NAMALWA (cell line): ENCODE data around the gene HERPUD2.
A peak's percentile ranks its signal among the peaks of the same experiment; 100 is the strongest.
"Not testable (repeated sequence)": the region's sequence is repeated elsewhere in the genome, so short reads cannot be mapped to it uniquely, and the experiment has no call there.

Source experiments
- DNase-seq: peaks from one replicate; pipeline ENCODE4 v3.0.0-alpha.2; 2015; ENCODE audit warnings: low spot score

The HERPUD2 gene

DNA sequence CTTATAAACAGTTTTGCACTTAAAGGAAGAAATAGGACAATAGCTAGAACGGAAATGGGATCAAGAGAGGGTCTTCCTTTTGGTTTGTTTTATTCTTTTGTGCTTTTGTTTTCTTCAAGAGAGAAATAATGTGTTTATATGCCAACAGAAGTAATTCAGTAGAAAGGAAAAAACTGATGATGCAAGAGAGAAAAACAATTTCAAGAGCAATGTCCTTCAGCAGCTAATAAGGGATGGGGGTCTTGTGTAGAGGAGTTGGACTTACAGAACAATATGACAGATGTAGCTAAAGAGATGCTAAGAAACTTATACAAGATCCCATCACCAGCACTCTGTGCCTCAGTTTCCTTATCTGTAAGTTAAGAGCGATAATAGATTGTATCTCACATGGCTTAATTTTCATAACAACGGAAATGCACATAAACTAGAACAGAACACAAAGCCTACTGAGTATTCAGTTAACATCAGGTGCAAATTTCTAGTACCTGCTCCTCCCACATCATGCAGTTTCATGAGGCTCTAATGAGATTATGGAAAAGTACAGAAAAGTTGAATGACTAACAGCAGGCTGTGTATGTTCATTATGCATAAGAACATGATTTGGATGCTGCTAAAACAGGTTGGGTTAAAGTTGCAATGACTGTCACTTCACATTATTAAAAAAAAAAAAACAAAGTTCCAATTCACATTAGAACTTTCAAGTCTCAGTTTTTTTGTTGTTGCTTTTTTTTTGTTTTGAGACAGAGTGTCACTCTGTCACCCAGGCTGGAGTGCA lies 17.2 kb downstream of the HERPUD2 start:
- no peak for DNase-seq

DNA sequence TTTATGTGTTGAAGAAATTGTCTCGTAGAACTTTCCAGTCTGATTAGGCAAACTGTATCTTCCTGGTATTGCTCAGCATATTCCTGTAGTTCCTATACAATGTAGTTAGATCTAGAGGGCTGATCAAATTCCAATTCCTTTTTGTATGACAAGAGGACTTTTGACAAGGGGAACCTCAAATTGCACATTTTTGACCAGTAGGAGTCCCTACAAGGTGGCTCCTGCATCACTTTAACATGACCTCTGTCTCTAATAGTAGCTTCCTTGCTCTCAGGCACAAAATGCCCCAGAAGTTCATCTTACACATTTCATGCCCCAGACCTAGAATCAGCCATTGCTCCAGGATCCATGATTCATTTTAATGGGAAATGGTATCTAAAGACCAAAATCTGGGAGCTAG lies 18.7 kb downstream of the HERPUD2 start:
- peak; percentile 60 for DNase-seq

DNA sequence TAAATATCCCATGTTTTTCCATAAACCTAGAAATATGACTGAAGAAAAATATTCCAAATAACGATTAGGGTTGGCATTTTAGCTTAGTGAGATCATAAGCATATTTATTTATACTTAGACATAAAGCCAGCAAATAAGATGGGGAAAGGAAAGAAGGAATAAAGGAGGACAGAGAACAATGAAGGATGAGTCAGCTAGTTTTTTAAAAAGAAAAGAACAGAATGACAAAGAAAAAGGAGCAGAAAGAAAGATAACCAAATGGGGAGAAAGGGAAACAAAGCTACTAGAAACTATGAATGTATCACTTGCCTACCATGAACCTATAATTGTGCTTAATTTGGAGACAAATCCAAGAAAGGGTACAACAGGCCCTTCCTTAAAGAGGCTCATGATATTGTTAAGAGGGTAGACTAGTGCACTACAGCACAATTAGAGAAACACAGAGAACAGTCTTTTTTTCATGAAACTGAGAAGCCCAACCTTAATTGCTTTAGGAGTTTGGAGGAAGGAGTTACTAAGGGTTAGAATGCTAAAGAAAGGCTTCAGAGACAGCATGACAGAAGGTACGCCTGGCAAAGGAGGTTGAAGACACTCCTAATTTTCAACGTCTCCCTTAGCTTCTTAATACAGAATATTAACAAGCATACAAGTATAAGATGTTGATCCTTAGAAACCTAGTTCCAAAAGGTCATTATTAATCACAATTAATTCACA lies 23.9 kb downstream of the HERPUD2 start:
- no peak for DNase-seq

DNA sequence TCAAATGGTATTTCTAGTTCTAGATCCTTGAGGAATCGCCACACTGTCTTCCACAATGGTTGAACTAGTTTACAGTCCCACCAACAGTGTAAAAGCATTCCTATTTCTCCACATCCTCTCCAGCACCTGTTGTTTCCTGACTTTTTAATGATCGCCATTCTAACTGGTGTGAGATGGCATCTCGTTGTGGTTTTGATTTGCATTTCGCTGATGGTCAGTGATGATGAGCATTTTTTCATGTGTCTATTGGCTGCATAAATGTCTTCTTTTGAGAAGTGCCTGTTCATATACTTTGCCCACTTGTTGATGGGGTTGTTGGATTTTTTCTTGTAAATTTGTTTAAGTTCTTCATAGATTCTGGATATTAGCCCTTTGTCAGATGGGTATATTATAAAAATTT lies 34.5 kb downstream of the HERPUD2 start:
- not testable (repeated sequence) for DNase-seq

DNA sequence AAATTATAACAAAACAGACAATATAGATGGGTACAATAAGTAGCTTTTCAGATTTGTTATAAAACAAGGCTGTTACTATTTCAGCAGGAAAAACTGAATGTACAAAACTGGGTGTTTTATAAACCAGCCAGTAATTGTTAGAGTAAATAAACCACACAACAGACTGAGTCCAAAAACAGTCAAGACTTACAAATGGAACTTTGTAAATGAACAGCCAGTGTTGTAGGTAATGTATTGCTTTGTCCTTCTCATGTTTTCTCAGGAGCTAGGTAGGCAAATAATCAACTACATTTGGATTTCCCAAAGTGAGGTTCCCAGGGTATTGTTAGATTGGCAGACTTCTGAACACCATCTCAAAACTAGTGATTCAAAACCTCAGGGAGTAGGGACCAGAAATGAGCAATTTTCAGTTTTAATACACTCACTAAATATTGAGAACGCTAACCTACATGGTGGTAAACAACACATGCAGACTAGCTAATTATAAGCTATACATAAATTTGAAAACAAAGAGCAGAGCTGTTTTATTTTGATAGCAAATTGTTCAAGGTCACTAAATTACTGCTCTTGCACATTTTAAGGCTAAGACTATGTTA lies 36.2 kb downstream of the HERPUD2 start:
- no peak for DNase-seq

DNA sequence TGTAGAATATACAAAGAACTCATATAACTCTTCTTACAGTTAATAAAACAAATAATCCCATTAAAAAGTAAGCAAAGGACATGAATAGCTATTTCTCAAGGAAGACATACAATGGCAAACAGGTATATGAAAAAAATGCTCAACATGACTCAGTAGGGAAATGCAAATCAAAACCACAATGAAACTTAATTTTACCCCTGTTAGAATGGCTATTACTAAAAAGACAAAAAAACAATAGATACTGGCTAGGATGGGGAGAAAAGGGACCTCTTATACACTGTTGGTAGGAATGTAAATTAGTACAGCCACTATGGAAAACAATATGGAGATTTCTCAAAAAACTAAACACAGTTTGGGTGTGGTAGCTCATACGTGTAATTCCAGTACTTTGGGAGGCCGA lies 37.8 kb downstream of the HERPUD2 start:
- no peak for DNase-seq

DNA sequence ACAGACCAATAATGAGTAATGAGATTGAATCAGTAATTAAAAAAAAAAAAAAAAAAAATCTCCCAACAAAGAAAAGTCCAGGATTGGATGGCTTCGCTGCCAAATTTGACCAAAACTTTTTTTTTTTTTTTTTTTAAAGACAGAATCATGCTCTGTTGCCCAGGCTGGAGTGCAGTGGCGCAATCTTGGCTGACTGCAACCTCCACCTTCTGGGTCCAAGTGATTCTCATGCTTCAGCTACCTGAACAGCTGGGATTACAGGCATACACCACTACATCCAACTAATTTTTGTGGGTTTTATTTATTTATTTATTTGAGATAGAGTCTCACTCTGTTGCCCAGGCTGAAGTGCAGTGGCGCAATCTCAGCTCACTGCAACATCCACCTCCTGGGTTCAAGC lies 40.4 kb downstream of the HERPUD2 start:
- not testable (repeated sequence) for DNase-seq

DNA sequence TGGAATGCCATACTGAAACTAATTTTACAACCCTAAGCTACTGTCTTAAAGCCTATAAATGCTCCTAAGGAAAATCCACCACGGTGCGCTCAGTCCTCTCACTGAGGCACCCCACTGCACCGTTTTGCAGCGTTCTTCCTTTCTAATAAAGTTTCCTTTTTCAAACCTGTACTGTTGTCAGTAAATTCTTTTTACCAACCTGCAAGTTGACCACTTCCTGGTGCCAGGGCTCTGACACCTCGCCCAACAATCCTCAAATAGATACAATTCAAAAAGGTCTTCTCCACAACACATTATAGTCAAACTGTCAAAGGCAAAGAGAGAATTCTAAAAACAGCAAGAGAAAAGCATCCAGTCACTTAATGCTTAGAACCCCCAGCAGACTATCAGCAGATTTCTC lies 42.8 kb downstream of the HERPUD2 start:
- no peak for DNase-seq

DNA sequence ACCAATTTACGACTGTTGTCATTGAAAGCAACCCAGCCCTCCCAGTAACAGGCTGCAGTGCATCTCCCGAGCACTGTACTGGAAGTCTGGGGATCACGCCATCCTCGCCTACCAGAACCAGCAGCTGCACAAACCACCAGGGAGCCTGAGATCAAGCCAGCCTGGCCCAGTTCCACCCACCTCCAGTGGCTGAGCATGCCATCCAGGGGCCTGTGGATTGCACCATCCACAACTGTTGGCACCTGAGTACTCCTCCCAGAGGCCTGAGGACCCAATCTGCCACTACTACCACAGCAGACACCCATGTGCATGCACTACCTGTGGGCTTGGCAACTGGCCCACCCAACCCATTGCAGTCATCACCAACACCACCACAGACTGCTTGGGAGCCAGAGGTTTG lies 44.2 kb downstream of the HERPUD2 start:
- no peak for DNase-seq

DNA sequence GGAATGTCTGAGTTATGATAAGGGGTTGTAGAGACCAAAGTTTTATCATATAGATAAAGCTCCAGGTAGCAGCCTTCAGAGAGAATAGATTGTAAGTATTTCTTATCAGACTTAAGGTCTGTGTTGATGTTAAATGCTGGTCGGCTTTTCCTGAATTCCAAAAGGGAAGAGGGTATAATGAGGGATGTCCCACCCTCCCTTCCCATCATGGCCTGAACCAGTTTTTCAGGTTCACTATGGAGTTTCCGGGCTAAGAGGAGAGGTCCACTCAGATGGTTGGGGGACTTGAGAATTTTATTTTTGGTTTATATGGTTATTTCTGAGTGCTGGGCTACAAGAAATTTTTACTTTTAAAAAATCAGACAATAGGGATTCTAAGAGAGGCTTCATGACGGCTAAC lies 45.2 kb downstream of the HERPUD2 start:
- no peak for DNase-seq

DNA sequence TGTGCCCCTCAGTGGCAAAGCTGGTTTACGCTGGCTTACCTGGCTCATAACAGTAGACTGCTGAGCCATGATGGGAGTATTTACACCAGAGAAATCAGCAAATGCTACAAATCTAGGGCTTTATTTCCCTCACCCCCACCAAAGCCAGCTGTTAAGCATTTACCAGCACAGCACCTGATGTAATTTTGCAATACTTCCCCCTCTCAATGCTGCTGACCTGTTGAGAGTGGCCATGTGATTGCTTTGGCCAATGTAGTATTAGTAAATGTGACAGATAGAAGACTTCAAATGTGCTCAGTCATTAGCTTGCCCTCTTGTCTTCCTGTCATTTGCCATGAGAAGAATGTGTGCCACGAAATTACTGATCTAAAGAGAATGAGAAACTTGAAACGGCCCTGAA lies 46.6 kb downstream of the HERPUD2 start:
- no peak for DNase-seq

DNA sequence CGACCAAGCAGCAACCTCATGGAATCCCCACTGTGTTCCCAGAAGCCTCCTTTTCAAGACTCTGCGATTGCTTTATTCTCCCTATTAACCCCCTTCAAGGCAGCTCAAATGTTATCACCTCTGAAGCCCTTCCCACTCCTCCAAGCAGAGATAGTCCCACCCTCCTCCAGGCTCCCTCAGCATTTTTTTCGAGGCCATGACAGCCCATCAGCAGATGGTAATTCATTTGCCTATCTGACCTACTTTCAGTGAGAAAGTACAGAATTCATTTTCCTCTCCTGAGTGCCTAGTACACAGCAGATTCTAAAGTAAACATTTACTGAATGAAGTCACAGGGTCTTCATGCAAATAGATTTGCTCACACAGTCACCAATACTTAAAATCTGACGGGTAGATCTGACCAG lies 47.8 kb downstream of the HERPUD2 start:
- peak; percentile 28 for DNase-seq

DNA sequence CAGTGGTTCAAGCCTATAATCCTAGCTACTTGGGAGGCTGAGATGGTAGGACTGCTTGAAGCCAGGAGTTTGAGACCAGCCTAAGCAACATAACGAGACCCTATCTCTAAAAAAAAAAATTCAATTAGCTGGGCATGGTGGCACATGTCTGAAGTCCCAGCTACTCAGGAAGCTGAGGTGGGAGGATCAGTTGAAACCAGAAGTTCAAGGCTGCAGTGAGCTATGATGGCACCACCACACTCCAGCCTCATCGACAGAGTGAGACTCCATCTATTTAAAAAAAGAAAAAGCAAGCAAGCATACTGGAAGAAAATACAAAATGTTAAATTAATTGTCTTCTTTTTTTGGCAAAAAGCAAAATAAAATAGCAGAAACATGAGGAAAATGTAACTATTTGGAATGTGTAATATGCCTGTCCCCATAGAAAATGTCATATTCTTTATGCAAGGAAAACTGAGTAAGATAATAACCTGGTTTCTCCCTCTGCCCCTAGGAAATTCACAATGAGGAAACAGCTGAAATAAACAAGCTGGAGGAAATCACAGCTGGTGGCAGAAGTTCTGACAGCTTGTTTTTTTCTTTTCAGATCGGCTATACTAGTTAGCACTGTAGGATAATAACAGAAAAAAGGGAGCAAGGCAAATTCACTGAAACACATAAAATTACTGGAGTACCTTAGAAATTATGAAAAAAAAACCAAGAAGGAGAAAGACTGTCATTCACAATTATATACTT lies 48.5 kb downstream of the HERPUD2 start:
- no peak for DNase-seq

DNA sequence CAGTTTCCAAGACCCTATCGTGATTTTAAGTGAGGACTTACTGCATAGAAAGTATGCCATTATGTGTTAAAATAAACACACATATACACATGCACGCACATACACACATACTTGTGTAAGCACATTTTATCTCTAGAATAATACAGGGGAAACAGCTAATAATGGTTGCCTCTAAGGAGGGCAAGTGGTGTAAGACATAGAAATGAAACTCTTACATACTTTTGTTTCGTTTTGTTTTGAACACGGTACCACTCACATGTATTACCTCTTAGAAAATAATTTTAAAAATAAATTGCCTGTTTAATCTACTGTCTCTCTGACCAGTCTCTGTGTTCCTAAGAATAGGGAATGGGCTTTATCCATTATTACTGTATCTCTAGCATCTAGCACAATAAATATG lies 49.2 kb downstream of the HERPUD2 start:
- no peak for DNase-seq

DNA sequence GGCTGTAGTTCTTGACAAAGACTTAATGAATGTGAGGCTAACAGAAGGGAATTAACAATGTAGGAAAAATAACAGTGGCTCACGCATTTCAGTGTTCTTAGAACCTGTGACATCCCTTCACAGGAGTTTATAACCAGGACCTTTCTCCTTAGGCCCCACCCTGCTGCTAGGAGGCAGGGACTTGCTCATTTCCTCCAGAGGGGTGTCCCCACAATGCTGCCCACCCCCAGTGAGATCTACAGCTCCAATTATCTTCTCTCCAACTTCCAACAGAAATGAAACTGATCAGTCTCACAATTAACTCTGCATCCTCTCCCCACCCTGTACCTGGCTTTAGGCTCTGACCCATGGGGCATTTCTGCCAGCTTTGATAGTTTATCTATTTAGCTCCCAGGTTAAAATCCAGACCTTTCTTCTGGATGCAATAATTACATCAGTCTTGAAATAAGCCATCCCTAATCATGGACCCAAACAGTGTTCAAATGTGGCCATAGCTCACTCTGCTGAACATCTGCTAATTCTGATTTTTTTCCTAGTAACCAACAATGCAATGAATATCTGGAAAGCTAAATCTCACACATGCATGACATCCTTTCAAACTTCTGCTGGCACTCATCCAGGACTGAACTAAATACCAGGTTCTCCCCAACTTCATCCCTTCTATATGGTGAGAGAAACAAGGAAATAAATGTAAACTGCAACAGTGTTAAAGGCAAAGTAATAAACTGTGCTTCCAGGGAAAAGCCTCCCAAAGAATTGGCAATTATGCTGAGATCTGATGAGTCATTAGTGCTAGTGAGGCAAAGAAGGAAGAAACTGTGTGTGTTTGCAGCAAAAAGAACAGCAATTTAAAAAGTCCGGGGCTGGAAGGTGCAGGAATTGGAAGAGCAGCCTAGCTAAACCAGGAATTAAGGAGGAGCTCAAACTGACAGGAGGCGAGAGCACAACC lies 64.6 kb downstream of the HERPUD2 start:
- no peak for DNase-seq

DNA sequence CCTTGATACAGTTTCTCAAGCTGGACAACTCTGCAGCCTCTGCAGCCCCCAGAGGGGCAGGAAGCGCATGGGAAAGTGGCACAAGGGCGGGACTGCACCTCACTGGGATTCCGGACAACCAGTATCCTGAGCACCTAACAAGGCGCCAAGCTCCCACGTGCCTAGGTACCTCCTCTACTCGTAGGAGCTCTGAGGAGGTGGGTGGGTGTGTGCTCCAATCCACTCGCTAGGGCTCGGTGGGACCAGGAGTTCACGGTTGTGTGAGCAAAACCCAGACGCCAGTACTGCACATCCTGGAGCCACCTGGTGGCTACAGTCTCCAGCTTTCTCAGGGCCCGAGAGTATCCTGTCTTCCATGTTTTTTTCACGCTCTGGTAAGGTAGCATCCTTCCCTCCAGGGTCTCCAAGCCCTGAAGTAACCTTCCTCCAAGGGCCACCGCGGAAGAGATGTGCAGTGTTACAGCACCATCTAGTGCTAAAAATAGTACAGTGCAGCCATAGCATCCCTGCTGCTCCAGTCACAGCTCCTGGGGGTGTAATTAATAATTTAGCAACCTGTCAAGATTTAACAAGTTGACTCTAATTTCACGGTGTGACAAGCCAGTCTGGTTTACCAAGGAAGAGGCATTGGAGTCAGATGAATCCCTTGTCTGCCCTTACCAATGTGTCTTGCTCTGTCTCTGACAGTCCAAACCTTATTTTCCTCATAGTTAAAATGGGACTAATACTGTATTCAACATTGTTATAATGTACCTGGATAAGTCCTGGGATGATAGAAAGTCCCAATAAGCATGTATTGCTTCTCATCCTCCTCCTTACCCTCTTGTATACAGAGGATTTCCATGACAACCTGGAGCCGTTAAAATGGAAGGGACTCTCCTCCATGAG lies 70.4 kb downstream of the HERPUD2 start:
- peak; percentile 83 for DNase-seq

DNA sequence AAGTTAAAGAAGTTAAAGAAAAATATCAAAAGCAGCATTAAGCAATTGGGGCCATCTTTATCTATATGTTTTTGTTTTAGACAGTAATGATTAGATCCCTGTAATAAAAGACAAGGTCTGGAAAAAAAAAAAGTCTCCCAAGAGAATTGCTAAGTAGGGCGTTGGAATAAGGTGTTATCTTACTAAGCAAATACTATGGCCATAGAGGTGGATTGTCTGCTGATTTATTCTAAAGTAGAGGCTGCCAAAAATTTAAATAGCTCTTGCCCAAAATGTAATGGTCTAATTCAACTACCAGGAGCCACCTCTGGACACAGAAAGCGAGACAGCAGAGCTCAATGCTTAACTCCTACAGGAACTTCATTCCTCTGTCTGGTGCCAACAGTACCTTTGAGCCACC lies 71.6 kb downstream of the HERPUD2 start:
- no peak for DNase-seq

DNA sequence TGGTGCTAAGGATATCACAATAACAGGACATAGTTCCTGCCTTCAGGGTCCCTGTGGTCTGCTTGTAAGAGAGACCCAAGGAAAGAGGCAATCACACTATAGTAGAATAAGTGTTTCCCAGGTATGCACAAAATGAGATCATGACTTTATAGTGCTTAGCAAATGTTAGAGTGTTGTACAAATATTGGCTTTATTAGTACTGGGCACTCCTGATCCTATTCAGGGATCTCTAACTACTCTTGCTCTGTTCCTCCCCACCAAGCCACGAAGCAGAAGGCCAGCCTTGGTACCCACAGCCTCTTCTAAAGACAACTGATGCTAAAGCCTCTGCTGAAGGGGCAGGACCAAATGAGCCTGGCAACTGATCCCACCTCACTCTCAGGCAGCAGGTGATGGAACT lies 75.1 kb downstream of the HERPUD2 start:
- no peak for DNase-seq

DNA sequence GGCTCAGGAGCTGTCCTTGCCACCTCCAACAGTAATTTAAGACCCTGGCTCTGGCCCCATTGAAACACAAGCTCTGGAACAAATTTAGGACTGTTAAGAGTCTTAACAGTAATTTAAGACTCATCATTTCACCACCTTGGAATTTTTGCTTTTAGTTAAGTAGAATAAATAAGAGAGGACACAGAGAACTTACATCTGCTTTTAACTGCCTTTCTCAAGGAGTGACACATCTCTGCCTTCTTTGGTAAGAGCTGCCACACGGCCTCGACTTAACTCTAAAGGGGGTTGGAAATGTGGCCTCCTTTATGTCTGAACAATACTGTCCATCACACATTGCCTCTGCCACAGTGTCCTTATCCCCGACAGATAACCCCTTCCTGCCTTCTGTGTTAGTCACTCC lies 77.9 kb downstream of the HERPUD2 start:
- DNase-seq = no peak

DNA sequence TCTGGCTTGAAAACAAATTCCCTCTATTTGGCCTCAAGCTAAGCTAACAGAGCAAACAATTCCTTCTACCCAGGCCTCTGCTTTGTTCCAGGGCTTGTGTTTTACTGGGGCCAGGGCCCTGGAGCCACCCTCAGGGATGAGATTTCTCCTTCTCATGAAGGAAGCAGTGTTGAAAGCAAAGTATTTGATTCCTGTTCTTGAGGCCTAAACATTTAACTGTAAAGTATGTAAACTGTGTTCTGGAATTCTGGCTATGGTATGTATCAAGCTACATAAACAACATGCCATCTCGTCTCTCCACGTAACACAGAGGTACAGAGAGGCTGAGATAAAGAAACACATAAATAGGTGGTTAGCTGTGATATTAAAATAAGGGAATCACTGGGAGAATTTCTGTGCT lies 81.8 kb downstream of the HERPUD2 start:
- DNase-seq = no peak

DNA sequence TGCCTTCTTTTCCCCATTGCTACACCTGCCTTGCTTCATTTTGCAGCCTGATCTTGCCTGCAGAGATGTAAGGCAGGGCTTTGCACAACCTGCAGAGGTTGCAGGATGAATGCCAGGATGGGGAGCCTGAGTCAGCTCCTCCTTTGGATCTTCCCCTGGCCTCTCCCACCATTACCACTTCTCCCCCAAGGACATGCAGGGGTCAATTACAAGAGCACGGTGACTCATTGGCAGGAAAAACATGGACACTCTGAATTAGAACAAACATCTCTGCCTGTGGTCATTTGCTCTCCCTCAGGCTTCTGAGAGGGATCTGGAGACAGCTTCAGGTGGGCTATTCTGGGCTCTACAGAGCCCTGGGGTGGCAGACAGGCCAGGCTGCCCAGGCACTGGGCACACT lies 89.2 kb downstream of the HERPUD2 start:
- DNase-seq = no peak
